Astrocyte (in vitro differentiated cells and primary cell): ENCODE results near the gene FOXD1.

Experiments
- CTCF ChIP-seq: IDR thresholded peaks from 2 replicates; pipeline ENCODE4 v1.5.1; 2011; ENCODE audit warnings: low read depth, mild to moderate bottlenecking, inconsistent platforms, low read length, moderate library complexity; ENCODE audit not compliant: insufficient read depth
- EZH2 ChIP-seq: IDR thresholded peaks from 2 replicates; pipeline ENCODE4 v1.6.1; 2012; ENCODE audit warnings: mild to moderate bottlenecking, low read length, inconsistent platforms; ENCODE audit not compliant: insufficient read depth

- TF ChIP-seq CTCF, result no peak
- TF ChIP-seq EZH2, result no peak
These were observed 9.7 kb downstream of the FOXD1 start for GRCh38 chr5:73438645-73439470.
